ENCODE results near the gene SLF2.

SLF2 gene

DNA sequence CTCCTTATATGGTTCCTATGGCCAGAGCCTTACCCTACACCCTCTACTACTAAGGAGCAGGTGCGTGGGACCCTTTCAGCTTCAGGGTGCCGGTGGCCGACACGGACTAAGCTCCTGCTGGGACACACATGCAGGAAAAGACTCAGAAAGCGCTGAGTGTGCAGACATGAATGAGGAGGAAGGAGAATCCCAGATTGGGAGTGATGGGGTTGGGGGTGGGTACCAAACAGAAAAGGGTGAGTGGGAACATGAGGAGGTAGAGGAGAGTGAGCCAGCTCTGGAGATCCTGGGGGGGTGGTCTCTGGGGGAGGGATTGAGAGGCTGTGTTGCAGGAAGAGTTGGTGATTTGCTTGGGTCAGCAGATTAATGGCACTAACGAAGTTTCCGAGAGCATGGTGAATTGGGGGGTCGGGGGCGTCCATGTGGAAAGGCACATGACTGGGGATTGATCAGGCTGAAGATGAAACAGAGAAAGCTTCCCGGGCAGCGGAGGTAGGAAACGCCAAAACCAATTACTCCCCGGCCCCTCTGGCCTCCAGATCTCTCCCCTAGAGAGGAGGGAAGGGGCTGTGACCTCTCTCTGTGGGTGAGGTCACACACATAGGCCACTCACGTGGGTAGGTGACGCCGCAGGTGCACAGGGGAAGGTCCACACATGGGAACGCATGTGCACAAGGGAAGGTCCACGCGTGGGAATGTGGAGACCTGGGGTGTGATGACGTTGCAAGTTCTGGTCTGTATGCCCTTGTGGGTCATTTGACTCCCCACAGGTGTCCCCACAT lies 37.9 kb upstream of the SLF2 start:
- H3K9me3 ChIP-seq (replicated peaks; ENCODE audit: insufficient read depth, low read length): no peaks in the 10 kb centered on the region
- H3K9ac ChIP-seq (ENCODE audit: low read length): no peak overlapping the region
- H3K27me3 ChIP-seq (replicated peaks; ENCODE audit: insufficient read depth, low read length): peaks cover 60% of the 10 kb centered on the region
- no peaks in the 10 kb centered on the region for H3K4me1 ChIP-seq (ENCODE audit: low read length)
- TF ChIP-seq EZH2 (optimal IDR thresholded peaks at IDR 0.05; ENCODE audit: low read depth, low read length) (no peak), EZH2phosphoT487 (IDR thresholded peaks at IDR 0.05; ENCODE audit: low read length) (no peak)
- TF ChIP-seq, protein P1, sequence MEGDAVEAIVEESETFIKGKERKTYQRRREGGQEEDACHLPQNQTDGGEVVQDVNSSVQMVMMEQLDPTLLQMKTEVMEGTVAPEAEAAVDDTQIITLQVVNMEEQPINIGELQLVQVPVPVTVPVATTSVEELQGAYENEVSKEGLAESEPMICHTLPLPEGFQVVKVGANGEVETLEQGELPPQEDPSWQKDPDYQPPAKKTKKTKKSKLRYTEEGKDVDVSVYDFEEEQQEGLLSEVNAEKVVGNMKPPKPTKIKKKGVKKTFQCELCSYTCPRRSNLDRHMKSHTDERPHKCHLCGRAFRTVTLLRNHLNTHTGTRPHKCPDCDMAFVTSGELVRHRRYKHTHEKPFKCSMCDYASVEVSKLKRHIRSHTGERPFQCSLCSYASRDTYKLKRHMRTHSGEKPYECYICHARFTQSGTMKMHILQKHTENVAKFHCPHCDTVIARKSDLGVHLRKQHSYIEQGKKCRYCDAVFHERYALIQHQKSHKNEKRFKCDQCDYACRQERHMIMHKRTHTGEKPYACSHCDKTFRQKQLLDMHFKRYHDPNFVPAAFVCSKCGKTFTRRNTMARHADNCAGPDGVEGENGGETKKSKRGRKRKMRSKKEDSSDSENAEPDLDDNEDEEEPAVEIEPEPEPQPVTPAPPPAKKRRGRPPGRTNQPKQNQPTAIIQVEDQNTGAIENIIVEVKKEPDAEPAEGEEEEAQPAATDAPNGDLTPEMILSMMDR (IDR thresholded peaks at IDR 0.05; ENCODE audit: low read length): no peak
- no peak for DNase-seq
- no peaks in the 10 kb centered on the region for H3K79me2 ChIP-seq (ENCODE audit: low read length)
- H3F3A ChIP-seq (ENCODE audit: insufficient read depth, low read length): no peaks in the 10 kb centered on the region
- H3K4me2 ChIP-seq (ENCODE audit: low read depth, low read length): no peak overlapping the region
- H2AFZ ChIP-seq (ENCODE audit: low read length): no peak overlapping the region
- H3K36me3 ChIP-seq (replicated peaks; ENCODE audit: insufficient read depth, low read length): no peaks in the 10 kb centered on the region
- no peak overlapping the region for H3K27ac ChIP-seq (ENCODE audit: low read length)
- H3K9me2 ChIP-seq (replicated peaks; ENCODE audit: insufficient read depth, low read length): no peaks in the 10 kb centered on the region
- no peak overlapping the region for H3K4me3 ChIP-seq (ENCODE audit: low read length)
- no peaks in the 10 kb centered on the region for H4K20me1 ChIP-seq (ENCODE audit: insufficient read depth, low read length)

DNA sequence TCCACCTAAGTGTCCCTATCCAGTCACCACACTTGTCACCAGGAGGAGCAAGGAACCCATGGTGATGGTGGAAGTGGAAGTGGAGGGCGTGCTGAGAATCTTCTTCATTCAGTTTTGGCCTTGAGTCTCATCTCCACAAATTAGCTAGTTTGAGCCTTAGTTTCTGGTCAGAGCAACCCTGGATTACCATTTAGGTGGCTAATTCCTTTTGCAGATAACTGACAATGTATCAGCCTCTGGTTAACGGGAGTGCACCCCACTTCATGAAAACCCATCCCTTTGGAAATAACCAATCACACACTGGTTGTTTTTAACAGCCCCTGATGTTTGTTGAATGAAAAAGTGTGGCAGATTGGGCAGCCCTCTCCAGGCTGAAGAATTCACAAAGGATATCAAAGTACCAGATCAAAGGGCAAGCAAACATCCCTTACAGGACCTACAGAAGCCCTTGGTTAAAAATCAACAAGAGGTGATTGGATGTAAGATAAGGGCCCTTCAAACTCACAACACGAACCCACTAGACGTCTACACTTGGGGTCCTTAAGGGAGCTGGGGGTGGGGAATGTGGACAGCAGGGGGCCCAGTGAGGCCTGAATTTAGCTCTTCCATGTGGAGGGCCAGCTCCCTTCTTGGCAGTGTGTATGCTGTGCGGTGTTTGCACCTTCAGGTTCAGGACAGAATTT lies 37.1 kb upstream of the SLF2 start:
- Histone ChIP-seq H2AFZ (ENCODE audit: low read length) (no peak overlapping the region), H3K27ac (ENCODE audit: low read length) (no peak overlapping the region), H3K4me3 (ENCODE audit: low read length) (no peak overlapping the region)

GRCh38 chr10:100876585-100877460 lies 35.9 kb upstream of the SLF2 start:
- Histone ChIP-seq H3K36me3 (replicated peaks; ENCODE audit: insufficient read depth, low read length) (no peaks in the 10 kb centered on the region), H2AFZ (ENCODE audit: low read length) (no peak overlapping the region), H3K9me3 (replicated peaks; ENCODE audit: insufficient read depth, low read length) (no peaks in the 10 kb centered on the region), H3K4me1 (ENCODE audit: low read length) (no peaks in the 10 kb centered on the region), H3F3A (ENCODE audit: insufficient read depth, low read length) (no peaks in the 10 kb centered on the region), H3K27me3 (replicated peaks; ENCODE audit: insufficient read depth, low read length) (peaks cover 72% of the 10 kb centered on the region), H3K4me3 (ENCODE audit: low read length) (no peak overlapping the region), H3K27ac (ENCODE audit: low read length) (no peak overlapping the region), H3K9ac (ENCODE audit: low read length) (no peak overlapping the region), H4K20me1 (ENCODE audit: insufficient read depth, low read length) (no peaks in the 10 kb centered on the region), H3K4me2 (ENCODE audit: low read depth, low read length) (no peak overlapping the region), H3K9me2 (replicated peaks; ENCODE audit: insufficient read depth, low read length) (no peaks in the 10 kb centered on the region), H3K79me2 (ENCODE audit: low read length) (no peaks in the 10 kb centered on the region)
- TF ChIP-seq EZH2 (optimal IDR thresholded peaks at IDR 0.05; ENCODE audit: low read depth, low read length): no peak
- no peak for TF ChIP-seq EZH2phosphoT487 (IDR thresholded peaks at IDR 0.05; ENCODE audit: low read length)
- TF ChIP-seq, protein P1 (IDR thresholded peaks at IDR 0.05; ENCODE audit: low read length): no peak
- DNase-seq: no peak

More for the DNA sequence above, 37.1 kb upstream of the SLF2 start:
- Histone ChIP-seq H3K79me2 (ENCODE audit: low read length) (no peaks in the 10 kb centered on the region), H3K9ac (ENCODE audit: low read length) (no peak overlapping the region), H3K9me2 (replicated peaks; ENCODE audit: insufficient read depth, low read length) (no peaks in the 10 kb centered on the region), H3K9me3 (replicated peaks; ENCODE audit: insufficient read depth, low read length) (no peaks in the 10 kb centered on the region), H3F3A (ENCODE audit: insufficient read depth, low read length) (no peaks in the 10 kb centered on the region), H3K27me3 (replicated peaks; ENCODE audit: insufficient read depth, low read length) (peaks cover 63% of the 10 kb centered on the region), H4K20me1 (ENCODE audit: insufficient read depth, low read length) (no peaks in the 10 kb centered on the region), H3K4me1 (ENCODE audit: low read length) (no peaks in the 10 kb centered on the region), H3K4me2 (ENCODE audit: low read depth, low read length) (no peak overlapping the region), H3K36me3 (replicated peaks; ENCODE audit: insufficient read depth, low read length) (no peaks in the 10 kb centered on the region)
- TF ChIP-seq, protein P1 (IDR thresholded peaks at IDR 0.05; ENCODE audit: low read length): no peak
- TF ChIP-seq EZH2 (optimal IDR thresholded peaks at IDR 0.05; ENCODE audit: low read depth, low read length) (no peak), EZH2phosphoT487 (IDR thresholded peaks at IDR 0.05; ENCODE audit: low read length) (no peak)
- DNase-seq: no peak
